Kasumi-1 (cell line): ENCODE measurements around the gene LYRM4.

ENCODE experiments used
- DNase-seq, 2 experiments: peaks; one replicate each; lab custom pipeline; 2025; lab: John Stamatoyannopoulos, UW

LYRM4 gene

DNA sequence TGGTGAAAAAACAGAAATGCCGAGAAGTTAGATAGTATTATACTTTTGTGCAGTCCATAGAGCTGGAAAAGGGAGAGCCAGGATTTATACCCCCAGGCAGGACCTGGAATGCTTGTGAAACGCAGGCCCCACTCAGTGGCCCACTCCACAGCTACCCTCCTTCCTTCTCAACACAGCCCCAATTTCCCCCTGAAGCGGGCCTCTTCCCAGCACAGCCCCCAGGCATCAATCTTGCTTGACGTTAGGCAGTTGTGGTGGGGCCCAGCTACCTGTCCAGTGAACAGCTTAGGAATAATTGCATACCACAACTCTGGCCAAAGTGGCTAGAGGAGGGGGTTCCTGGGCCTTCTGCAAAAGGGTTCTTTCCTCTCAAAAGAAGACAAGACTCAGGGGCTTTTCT is 114.4 kb downstream of the LYRM4 start:
- no peak for DNase-seq

DNA sequence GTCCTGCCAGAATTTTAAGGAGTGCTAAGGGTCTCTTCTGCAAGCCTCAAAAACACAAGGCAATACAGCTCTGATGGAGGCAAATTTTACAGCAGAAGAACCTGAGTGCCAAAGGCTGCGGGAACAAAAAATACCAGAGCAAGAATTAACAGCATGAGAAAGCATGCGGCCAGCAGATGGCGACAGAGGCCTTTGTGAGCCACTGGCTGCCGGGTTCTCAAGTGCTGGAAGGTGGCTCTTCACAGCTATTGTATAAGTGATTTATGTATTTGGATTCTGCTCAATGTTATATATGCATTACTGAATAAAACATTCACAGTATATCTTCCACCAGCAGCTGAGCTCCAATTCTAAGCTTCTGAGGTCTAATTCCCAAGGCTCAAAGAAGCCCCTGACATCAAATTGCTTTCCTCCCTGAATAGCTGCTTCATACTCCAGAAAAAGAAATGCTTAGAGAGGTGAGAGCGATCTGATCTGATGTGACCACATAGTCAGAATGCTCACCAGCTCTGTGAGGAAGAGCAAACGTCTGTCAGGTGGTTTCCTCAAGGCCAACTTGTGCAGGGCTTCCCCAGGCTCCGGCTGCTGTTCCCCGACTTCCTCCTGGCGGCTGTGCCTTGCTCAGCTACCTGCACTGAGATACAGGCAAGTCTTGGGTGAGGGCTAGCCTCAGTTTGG is 117.0 kb downstream of the LYRM4 start:
- DNase-seq = peak; percentile 72 to 83

DNA sequence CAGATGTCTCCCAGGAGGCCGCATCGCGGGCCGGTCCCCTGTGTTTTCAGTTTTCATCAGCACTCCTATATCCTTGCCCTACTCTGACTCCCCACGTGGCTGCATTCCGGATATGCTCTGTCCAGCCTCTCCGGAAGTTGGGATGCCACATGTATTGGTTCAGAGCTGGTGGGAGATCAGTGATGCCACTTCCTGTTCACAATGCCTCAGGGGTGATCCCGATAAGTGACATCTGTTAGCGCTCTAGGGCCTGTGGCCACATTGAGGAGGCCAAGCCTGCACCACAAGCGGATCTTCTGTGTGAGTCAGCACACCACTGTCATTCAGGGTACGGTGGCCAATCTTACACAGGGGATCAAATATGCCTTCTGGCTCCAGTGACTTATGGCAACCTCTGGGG is 117.8 kb downstream of the LYRM4 start:
- DNase-seq = peak; percentile 87 to 88

DNA sequence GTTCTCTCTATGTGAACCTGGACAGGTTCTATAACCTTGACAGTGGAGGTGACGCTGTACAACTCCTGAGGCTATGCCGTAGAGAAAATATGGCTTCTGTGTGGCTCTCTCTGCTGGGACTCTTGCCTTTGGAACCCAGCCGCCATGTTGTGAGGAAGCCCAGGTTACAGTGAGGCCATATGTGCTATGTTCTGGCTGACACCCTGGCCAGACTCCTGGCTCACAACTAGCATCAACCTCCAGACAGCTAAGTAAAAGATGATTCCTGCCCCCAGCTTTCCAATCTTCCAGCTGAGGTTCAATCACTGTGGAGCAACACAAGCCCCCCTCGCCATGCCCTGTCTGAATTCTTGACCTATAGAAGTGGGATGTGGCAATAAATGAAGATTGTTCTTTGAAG is 118.6 kb downstream of the LYRM4 start:
- DNase-seq = no peak

DNA sequence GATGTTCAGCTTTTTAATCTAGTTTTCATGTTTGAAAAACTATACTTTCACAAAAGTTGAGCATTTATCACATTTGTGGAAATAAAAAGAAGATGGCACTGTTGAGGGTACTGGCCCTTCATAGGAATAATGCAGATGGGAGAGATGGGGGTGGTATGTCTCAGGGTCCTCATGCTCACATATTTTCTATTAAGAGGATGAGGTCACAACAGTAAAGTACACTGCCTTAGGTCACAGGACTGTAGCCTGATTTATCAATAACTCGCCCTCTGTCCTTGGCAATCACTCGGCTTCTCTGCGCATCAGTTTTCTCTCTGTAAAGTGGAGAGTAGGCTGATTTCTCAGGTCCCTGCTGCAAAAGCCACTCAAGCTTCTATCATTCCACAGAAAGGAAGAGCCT is 119.7 kb downstream of the LYRM4 start:
- DNase-seq = no peak

DNA sequence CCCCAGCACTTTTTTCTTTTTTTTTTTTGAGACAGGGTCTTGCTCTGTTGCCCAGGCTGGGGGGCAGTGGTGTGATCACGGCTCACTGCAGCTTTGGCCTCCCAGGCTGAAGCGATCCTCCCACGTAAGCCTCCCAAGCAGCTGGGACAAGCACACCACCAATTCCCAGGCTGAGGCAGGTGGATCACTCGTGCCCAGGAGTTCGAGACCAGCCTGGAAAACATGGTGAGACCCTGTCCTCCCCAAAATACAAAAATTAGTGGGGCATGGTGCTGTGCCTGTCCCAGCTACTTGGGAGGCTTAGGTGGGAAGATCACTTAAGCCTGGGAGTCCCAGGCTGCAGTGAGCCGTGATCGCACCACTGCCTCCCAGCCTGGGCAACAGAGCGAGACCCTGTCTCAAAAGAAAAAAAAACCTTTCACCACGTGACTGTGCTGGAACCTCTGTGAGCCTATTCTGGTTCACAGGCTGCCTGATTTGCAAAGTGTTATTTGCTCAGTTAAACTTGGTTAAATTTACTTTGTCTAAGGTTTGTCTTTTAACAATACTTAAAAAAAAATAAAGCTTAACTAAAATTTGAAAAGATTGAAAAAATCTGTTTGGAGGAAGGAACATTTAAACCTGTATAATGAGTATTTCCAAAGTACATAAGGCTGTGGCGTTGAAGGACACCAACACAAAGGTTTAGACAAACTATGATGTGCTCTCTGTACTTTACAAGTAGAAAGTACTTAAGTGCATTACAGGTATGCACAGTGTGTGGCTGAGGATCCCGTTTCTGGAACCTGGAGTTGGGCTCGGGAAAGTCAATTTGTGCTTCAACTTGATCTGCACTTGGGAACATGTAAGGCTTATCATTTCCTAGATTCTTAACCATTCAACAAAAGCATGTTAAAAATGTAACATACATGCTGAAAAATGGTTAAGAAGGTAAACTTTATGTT is 120.7 kb downstream of the LYRM4 start:
- DNase-seq = no peak

DNA sequence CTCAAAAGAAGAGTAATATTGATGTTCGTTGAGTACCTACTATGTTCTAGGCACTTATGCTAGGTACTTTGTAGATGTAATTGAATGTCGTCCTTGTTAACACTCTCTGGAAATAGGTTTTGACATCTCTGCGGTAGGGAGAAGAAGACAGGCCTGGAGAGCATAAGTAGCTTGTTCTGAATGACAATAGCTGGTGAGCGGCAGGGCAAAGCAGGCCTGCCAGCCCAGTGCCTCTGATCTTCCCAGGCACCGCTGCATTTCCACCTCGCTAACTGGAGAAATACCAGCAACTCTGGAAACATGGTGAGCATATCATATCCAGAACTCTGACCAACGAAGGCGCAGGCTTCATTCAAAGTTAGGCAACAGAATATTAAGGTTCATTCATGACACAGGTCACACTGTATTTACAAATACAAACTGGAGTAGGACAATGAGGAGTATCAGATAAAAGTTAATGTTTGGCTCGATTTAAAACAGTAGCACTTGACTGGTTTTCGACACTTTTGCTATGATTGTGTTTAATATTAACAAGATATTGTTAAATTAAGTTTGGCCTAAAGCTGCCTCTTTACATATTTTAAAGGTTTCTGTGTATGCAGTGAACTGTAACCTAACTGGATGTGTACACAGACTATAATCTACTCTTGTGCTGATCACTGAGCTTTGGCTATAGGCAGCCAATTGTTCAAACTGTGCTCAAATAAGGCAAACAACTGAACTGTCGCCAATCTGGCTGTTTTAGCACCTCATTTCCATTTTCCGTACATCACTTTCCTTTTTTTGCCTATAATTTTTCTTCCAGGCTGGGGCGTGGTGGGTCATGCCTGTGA is 121.5 kb downstream of the LYRM4 start:
- no peak for DNase-seq

DNA sequence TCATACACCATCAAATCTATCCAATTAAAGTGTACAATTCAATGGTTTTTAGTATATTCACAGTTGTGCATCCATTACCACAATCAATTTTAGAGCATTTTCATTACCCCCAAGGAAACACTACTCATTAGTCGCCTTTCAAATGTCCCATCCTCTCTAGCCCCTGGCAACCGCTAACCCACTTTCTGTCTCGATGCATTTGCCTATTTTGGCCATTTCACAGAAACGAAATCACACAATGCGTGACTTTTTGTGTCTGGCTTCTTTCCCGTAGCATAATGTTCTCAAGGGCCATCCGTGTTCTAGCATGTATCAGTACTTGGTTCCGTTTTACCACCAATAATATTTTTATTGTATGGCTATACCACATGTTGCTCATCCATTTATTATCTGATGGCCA is 123.9 kb downstream of the LYRM4 start:
- no peak for DNase-seq

DNA sequence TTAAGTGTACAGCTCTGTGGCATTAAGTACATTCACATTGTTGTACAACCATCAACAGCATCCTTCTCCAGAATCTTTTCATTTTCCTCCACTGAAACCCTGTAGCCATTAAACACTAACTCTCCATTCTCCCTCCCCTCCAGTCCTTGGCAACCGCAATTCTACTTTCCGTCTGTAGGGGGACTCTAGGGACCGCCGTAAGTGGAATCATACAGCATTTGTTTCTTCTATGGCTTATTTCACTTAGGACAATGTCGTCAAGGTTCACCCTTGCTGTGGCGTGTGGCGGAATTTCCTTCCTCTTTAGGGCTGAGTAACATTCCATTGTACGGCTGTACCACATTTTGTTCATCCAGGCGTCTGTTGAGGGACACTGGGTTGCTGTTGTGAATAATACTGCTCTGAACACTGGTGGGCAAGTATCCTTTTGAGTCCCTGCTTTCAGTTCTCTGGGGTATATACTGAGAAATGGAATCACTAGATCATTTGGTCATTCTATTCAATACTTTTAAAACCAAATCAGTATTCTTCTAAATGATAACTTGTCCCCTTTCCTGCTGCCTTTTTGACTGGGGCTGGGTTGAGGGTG is 124.9 kb downstream of the LYRM4 start:
- DNase-seq = peak; percentile 87 to 90

DNA sequence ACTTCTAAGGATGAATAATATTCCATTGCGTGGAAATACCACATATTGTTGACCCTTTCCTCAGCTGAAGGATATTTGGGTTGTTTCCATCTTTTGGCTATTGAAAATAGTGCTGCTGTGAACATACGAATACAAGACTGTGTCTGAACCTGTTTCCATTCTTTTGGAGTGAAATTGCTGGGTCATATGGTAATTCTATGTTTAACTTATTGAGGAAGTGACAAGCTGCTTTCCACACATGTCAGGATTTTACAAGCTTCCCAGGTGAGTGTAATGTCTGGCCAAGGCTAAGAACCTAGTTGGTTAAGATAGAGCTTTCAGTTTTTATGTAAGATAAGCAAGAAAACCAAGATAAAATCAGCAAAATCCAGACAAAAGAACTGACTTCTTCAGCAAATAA is 126.8 kb downstream of the LYRM4 start:
- no peak for DNase-seq

DNA sequence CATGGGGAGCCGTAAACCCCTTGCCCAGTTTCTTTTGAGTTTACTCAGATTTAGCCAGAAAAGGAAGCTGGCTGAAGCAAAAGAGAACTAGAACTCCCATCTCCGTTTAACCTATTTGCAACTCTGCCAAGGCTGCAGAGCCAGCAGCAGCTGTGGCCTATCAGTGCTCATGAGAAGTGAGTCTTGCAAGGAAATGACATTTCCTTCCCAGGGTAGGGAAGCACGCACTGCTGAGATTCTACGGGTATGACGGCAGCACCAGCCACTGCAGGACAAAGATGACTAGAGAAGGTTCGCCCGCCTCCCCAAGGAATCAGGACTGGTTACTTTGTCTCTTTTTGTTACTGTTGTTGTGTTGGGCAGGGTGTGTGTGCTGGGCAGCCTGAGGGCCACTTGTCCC is 128.0 kb downstream of the LYRM4 start:
- peak; percentile 85 to 88 for DNase-seq

DNA sequence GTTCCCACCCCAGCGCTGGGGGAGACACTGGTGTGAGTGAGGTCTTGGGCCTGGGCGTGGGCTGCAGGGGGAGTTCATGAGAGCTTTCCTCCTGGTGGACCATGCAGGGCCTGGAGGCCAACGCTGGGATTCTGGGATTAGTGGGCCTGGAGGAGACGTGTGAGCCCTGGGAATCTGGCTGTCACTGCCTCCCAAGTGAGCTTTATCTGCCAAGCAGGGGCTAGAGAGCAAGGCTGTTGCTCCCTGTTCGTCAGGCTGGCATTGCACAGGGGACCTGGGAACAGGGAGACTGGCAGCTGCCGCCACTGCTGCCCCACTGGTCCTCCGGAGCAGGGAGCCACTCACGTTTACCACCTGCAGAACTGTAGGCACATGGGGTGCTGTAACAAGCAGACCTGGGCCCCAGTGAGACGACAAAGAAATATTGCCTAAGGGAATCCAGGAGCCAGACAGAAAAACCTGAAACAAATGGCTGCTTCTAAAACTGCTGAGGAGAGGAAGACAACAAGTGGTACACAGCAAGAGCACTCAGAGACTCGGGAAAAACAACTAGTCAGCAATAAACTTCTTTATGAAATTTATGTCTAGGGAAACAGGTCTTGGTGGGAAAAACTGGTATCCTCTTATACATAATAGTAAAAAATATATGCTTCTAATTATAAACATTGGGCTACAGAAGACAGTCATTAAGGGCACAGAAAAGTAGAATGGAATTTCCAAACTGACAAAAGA is 130.4 kb downstream of the LYRM4 start:
- DNase-seq = no peak

DNA sequence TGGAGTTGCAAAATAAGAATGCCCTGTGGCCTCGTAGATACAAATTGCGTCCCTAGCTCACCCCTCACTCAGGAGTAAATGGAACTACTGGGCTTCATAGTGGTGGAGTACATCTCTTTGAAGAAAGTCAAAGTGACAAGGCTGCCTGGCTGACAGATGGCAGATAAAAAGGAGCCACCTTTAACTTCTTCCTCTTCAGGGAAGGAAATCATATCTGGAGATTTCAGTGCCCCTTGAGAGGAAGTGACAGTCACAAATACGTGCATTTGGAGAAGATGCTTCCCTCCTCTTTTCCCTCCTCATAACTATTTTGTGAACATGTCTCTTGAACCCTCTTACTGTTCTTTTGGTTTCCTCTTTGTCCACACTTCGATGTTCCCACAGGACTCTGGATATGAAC is 132.4 kb downstream of the LYRM4 start:
- DNase-seq = peak; percentile 6 to 26

DNA sequence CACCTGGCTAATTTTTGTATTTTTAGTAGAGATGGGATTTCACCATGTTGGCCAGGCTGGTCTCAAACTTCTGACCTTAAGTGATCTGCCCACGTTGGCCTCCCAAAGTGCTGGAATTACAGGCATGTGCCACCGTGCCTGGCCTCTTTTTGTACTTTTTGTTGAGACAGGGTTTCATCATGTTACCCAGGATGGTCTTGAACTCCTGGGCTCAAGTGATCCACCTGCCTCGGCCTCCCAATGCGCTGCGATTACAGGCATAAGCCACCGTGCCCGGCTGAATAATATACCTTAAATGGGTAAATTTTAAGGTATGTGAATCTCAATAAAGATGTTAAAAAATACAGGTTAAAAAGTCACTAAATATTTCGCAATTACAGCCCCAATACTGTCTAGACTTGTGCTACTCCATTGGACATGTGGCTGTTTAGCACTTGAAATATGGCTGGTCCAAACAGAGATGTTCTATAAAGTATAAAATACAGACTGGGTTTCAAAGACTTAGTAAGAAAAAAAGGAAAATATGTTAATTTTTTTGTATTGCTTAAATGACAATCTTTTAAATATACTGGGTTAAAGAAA is 133.6 kb downstream of the LYRM4 start:
- no peak for DNase-seq

DNA sequence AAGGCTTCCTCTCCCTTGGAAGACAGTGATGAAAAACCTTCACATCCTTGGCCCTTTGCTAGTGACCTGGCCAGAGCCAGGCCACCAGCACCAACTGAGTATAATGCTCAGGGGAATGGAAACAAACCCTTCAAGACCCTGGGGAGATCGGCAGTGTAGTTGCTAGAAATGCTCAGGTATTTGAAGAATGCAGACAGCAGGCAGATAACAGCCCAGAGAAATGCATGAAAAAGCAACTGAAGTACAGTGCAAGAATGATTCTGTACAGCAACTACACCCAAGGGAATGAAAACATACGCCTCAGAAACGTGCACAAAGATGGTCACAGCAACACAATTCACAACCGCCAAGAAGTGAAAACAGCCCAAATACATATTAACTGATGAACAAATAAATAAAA is 134.5 kb downstream of the LYRM4 start:
- no peak for DNase-seq

DNA sequence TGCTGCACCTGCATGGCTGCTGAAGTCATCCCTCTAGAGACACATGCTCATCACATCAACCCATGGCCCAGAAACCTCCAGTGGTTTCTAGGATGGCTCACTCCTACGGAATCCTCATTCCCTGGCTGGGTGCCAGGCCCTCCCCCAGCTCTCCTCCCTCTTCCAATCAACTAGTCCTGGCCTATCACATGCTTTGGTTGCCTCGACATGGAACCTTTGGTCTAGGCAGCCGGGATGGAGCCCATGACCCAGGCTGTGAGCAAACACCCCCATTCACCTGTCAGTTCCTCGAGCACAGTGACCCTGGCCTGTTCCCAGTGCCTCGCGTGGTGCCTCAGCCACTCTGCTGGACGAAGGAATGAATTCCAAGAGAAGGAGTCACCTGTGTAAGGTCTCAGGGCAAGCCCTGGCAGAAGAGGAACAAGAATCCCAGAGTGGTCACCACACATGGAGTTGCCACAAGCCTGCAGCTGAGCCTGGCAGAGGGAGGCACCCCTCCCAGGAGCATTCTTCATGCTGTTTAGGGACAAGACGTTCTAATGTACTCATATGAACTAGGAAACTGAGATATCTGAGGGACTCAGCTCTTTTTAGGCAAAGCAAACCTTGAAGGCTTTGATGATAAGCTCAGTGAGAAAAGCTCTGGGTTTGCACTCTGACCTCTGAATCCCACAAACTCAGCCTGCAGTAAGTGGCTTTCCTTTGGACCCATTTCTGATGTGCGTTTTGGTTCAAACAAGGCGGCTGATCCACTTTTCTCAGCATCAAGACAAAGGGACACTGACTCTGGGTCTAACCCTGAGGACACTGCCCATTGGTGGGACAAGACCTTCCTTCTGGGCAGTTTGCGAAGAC is 135.4 kb downstream of the LYRM4 start:
- DNase-seq = no peak

DNA sequence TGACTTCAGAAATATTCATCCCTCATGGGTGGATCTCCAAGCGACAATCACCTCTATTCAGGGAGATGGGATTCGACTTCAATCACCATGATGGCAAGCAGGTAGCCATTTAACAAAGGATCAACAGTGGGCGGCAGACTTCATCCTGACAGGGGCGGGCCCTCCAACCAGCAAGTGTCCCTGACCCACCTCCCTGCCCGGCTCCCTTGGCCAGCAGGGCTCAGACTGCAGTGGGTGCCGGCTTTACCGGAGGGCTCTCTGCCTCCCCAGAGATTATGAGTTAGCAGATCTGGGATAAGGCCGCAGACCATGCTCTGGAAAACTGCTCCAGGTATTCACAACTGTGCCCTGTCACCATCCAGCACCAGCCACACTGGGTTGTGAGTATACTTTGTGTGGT is 136.2 kb downstream of the LYRM4 start:
- no peak for DNase-seq

DNA sequence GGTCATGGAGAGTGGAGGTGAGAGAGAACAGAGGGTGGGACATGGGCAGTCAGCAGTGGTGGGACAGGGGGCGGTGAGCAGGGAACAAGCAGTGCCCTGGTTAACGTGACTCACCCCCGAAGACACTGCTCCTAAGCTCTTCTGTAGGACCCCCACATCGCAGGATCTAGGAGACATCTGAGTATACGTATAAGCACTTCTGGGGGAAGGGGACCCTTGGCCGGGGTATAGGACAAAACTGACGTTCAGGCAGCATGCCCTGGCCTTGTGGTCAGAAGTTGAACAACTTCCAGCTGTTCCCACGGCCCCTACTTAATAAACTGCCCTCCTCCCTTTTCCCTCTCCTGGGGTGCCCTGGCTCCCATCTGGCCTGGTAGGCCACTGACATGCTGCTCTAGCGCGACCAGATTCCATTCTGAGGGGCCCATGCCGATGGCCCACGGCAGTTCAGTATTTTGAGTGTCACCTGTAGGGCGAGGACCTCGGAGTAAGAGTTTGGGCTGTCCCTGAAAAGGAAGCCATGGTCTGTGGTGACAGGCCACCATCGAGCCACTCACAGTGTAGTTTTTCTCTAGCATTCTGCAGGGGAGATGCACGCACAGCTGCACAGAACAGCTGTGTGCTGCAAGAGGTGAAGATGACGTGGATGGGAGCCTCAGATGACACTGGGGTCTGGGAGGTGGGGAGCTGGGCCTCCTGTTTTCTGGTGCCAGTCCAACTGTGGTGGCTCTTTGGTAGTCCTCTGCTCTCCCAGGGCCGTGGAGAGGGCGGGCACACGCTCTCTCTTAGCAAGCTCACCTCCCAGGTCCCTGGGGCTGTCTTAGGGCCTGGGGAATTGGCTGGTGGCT is 137.2 kb downstream of the LYRM4 start:
- DNase-seq = no peak

DNA sequence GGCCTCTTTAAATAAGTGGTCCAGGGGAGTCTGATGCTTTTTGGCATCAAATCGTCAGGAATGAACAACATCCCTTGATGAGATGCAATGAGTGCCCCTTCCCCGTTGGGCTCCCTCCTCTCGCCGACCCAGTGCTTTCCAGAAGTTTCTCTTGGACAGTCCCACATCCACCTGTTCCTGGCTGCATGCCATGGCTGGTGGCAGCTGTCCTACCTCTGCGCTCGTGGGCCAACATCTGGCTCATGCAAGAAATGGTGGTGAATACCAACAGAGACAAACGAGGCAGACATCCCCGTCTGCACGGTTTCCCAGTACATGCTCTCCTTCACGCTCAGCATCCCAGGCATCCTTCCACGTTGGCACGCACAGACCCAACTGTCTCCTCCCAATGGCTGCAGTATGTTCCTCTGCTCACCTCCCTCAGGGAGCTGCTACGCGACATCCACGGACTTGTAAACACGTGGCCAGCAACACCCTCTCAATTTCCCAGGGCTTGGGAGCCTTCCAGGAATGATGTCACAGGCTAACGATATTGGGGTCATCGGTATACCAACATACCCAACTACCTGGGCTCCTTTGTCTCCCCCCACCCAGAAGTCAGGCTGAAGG is 138.1 kb downstream of the LYRM4 start:
- DNase-seq = no peak
